ENCODE measurements around the gene RIPK4. TPM values are rescaled to one million over a fixed set of nuclear protein-coding genes. Genes with fewer than 3 reads are reported as not detected.

The RIPK4 gene
- polyA plus RNA-seq, 1 donor (not counting 4 experiments of a cell fraction or from before 2014, with no cell fraction given): 18.4 TPM

DNA sequence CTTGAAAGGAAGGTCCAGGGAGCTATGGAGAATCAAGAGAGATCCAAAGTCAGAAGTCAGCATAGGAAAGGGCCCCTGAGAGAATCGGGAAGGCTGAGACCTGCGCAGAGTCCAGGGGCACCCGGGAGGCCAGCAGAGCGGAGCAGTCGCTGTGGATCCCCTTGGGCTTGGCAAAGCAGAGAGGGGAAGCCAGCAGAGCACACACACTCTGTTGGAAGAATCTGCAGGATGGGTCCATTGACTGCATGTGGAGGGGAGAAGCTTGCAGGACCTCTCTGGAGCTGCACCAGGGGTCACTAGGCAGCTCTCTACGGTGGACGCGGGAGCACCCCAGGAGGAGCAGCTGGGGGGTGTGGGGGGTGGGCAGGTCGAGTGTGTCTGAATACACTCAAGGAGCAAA, 6.4 kb downstream of the RIPK4 start:
- Histone ChIP-seq H3K9ac (ENCODE audit: control insufficient read depth, extremely low read depth, insufficient read depth, low read length) (peak overlapping the region; percentile 97), H3K79me2 (ENCODE audit: control insufficient read depth, insufficient read depth, low read length) (peaks cover 97% of the 10 kb centered on the region), H2AFZ (ENCODE audit: control insufficient read depth, low read length) (no peak overlapping the region), H3K27me3 (ENCODE audit: control insufficient read depth, extremely low read depth, insufficient read depth, low read length) (no peaks in the 10 kb centered on the region), H3K36me3 (ENCODE audit: control insufficient read depth in 2 of 2, extremely low read depth in 1 of 2, insufficient read depth in 2 of 2, low read length in 2 of 2) (peaks cover 20 to 21% of the 10 kb centered on the region in 2 experiments), H3K27ac (ENCODE audit: control insufficient read depth, insufficient read depth, low read length) (no peak overlapping the region), H4K20me1 (ENCODE audit: control insufficient read depth, extremely low read depth, insufficient read depth, low read length) (peaks cover 92% of the 10 kb centered on the region), H3K9me3 (ENCODE audit: control insufficient read depth, low read depth, low read length) (no peaks in the 10 kb centered on the region), H3K4me2 (ENCODE audit: control insufficient read depth, extremely low read depth, insufficient read depth, low read depth, low read length) (peak overlapping the region; percentile 95), H3K4me3 (ENCODE audit: control insufficient read depth in 2 of 3, extremely low read depth in 1 of 3, insufficient read depth in 2 of 3, low read depth in 1 of 3, low read length in 3 of 3) (peak overlapping the region in 1 of 3 experiments; percentile 26), H3K4me1 (ENCODE audit: control insufficient read depth, extremely low read depth, insufficient read depth, low read length) (peaks cover 74% of the 10 kb centered on the region), H3K9me1 (ENCODE audit: control insufficient read depth, extremely low read depth, insufficient read depth, low read length) (peaks cover 32% of the 10 kb centered on the region)
- DNase-seq (ENCODE audit: low read depth, low spot score) (no peak), FAIRE-seq (no peak)
- dilution Hi-C loops (cut with MboI; ENCODE audit: extremely low pct_ligation_motif_present, low sequenced_read_pairs): no loop called here
- TF ChIP-seq EZH2 (IDR thresholded peaks at IDR 0.05; ENCODE audit: low read length): no peak
- TF ChIP-seq, protein P1, sequence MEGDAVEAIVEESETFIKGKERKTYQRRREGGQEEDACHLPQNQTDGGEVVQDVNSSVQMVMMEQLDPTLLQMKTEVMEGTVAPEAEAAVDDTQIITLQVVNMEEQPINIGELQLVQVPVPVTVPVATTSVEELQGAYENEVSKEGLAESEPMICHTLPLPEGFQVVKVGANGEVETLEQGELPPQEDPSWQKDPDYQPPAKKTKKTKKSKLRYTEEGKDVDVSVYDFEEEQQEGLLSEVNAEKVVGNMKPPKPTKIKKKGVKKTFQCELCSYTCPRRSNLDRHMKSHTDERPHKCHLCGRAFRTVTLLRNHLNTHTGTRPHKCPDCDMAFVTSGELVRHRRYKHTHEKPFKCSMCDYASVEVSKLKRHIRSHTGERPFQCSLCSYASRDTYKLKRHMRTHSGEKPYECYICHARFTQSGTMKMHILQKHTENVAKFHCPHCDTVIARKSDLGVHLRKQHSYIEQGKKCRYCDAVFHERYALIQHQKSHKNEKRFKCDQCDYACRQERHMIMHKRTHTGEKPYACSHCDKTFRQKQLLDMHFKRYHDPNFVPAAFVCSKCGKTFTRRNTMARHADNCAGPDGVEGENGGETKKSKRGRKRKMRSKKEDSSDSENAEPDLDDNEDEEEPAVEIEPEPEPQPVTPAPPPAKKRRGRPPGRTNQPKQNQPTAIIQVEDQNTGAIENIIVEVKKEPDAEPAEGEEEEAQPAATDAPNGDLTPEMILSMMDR (optimal IDR thresholded peaks at IDR 0.05 in 1 of 3, IDR thresholded peaks at IDR 0.05 in 1 of 3, conservative IDR thresholded peaks at IDR 0.05 in 1 of 3; ENCODE audit: extremely low read depth in 1 of 3, insufficient read depth in 2 of 3, low read length in 3 of 3): no peak

DNA sequence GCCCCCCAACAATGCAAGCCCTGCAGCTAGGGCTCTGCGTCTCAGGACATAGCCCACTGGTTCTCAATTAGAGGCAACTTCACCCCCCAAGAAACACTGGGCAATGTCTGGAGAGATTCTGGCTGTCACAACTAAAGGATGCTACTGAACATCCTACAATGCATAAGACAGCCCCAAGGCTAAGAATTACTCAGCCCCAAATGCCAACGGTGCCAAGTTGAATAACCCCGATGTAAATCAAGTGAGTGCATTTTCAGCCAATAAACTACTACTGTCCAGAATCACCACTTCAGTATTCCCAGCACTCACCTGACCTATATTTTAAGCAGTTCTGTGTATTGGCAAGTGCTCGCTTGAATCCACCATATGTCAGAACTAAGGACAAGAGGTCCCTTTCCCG, 6.9 kb downstream of the RIPK4 start:
- peaks cover 97% of the 10 kb centered on the region for H3K79me2 ChIP-seq (ENCODE audit: control insufficient read depth, insufficient read depth, low read length)
- dilution Hi-C loops (cut with MboI; ENCODE audit: extremely low pct_ligation_motif_present, low sequenced_read_pairs): no loop called here
- no peaks in the 10 kb centered on the region for H3K27me3 ChIP-seq (ENCODE audit: control insufficient read depth, extremely low read depth, insufficient read depth, low read length)

More for the DNA sequence above, 6.9 kb downstream of the RIPK4 start:
- peak overlapping the region; percentile 97 for H3K9ac ChIP-seq (ENCODE audit: control insufficient read depth, extremely low read depth, insufficient read depth, low read length)
- H3K27ac ChIP-seq (ENCODE audit: control insufficient read depth, insufficient read depth, low read length): no peak overlapping the region
- TF ChIP-seq, protein P1 (optimal IDR thresholded peaks at IDR 0.05 in 1 of 3, IDR thresholded peaks at IDR 0.05 in 1 of 3, conservative IDR thresholded peaks at IDR 0.05 in 1 of 3; ENCODE audit: extremely low read depth in 1 of 3, insufficient read depth in 2 of 3, low read length in 3 of 3): no peak
- H3K36me3 ChIP-seq (ENCODE audit: control insufficient read depth in 2 of 2, extremely low read depth in 1 of 2, insufficient read depth in 2 of 2, low read length in 2 of 2): peaks cover 22 to 24% of the 10 kb centered on the region in 2 experiments
- DNase-seq (ENCODE audit: low read depth, low spot score): no peak
- H3K4me2 ChIP-seq (ENCODE audit: control insufficient read depth, extremely low read depth, insufficient read depth, low read depth, low read length): peak overlapping the region; percentile 95
- no peaks in the 10 kb centered on the region for H3K9me3 ChIP-seq (ENCODE audit: control insufficient read depth, low read depth, low read length)
- no peak overlapping the region for H2AFZ ChIP-seq (ENCODE audit: control insufficient read depth, low read length)
- peak; percentile 48 for FAIRE-seq
- H3K9me1 ChIP-seq (ENCODE audit: control insufficient read depth, extremely low read depth, insufficient read depth, low read length): peaks cover 32% of the 10 kb centered on the region
- peaks cover 92% of the 10 kb centered on the region for H4K20me1 ChIP-seq (ENCODE audit: control insufficient read depth, extremely low read depth, insufficient read depth, low read length)
- H3K4me3 ChIP-seq (ENCODE audit: control insufficient read depth in 2 of 3, extremely low read depth in 1 of 3, insufficient read depth in 2 of 3, low read depth in 1 of 3, low read length in 3 of 3): no peak overlapping the region
- H3K4me1 ChIP-seq (ENCODE audit: control insufficient read depth, extremely low read depth, insufficient read depth, low read length): peaks cover 73% of the 10 kb centered on the region
